Measurements from ENCODE around the gene NTNG1.

Gene NTNG1

DNA sequence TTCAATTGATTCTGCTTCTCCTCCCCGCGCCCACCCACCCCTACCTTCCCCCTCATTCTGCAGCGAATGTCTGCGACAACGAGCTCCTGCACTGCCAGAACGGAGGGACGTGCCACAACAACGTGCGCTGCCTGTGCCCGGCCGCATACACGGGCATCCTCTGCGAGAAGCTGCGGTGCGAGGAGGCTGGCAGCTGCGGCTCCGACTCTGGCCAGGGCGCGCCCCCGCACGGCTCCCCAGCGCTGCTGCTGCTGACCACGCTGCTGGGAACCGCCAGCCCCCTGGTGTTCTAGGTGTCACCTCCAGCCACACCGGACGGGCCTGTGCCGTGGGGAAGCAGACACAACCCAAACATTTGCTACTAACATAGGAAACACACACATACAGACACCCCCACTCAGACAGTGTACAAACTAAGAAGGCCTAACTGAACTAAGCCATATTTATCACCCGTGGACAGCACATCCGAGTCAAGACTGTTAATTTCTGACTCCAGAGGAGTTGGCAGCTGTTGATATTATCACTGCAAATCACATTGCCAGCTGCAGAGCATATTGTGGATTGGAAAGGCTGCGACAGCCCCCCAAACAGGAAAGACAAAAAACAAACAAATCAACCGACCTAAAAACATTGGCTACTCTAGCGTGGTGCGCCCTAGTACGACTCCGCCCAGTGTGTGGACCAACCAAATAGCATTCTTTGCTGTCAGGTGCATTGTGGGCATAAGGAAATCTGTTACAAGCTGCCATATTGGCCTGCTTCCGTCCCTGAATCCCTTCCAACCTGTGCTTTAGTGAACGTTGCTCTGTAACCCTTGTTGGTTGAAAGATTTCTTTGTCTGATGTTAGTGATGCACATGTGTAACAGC, 339.9 kb downstream of the NTNG1 start:
- no peak overlapping the region for H2AFZ ChIP-seq (ENCODE audit: low read depth, low read length)
- ATAC-seq (ENCODE audit: insufficient read depth, low read depth) (no peak), DNase-seq (no peak)
- H3K4me3 ChIP-seq (ENCODE audit: low read depth in 1 of 2, low read length in 2 of 2) = no peak overlapping the region
- no peaks in the 10 kb centered on the region for H3K79me2 ChIP-seq (ENCODE audit: insufficient read depth, low read length)
- no peaks in the 10 kb centered on the region for H3K9me3 ChIP-seq (ENCODE audit: insufficient read depth, low read length, severe bottlenecking)
- H3K36me3 ChIP-seq (ENCODE audit: insufficient read depth, low read length) = no peaks in the 10 kb centered on the region
- no peaks in the 10 kb centered on the region for H3K27me3 ChIP-seq (ENCODE audit: insufficient read depth, low read length, poor library complexity)
- no peak overlapping the region for H3K27ac ChIP-seq (ENCODE audit: low read length)
- no peak for TF ChIP-seq CTCF (IDR thresholded peaks at IDR 0.05; ENCODE audit: borderline replicate concordance, extremely low read depth, low read length, poor library complexity, severe bottlenecking)
- no peak for TF ChIP-seq EZH2 (IDR thresholded peaks at IDR 0.05; ENCODE audit: borderline replicate concordance, low read depth, low read length, severe bottlenecking)
- H3K4me2 ChIP-seq (ENCODE audit: insufficient read depth, low read length) = no peak overlapping the region
- H3K4me1 ChIP-seq (ENCODE audit: insufficient read depth, low read length) = no peaks in the 10 kb centered on the region
- H3K9ac ChIP-seq (ENCODE audit: low read depth, low read length) = no peak overlapping the region
- H4K20me1 ChIP-seq (ENCODE audit: insufficient read depth, low read length) = no peaks in the 10 kb centered on the region

DNA sequence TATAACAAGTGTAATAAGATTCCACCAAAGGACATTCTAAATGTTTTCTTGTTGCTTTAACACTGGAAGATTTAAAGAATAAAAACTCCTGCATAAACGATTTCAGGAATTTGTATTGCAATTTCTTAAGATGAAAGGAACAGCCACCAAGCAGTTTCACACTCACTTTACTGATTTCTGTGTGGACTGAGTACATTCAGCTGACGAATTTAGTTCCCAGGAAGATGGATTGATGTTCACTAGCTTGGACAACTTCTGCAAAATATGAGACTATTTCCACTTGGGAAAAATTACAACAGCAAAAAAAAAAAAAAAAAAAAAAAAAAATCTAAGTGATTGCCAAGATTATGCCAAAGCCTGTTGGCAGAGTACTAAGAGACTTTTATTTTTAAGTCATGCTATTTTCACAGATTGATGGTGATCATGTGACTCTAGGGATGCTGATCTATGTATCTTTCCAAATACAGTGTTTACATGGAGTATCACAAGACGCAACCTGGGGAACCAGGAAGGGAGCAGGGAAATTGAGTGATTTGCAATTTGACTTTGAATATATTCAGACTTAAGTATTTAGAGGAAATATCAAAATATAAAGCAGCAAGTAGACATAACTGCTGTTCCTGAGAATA, 341.0 kb downstream of the NTNG1 start:
- H3K4me3 ChIP-seq (ENCODE audit: low read depth in 1 of 2, low read length in 2 of 2) = no peak overlapping the region
- no peaks in the 10 kb centered on the region for H3K4me1 ChIP-seq (ENCODE audit: insufficient read depth, low read length)
- H2AFZ ChIP-seq (ENCODE audit: low read depth, low read length) = no peak overlapping the region
- H3K9ac ChIP-seq (ENCODE audit: low read depth, low read length) = no peak overlapping the region
- TF ChIP-seq EZH2 (IDR thresholded peaks at IDR 0.05; ENCODE audit: borderline replicate concordance, low read depth, low read length, severe bottlenecking) (no peak), CTCF (IDR thresholded peaks at IDR 0.05; ENCODE audit: borderline replicate concordance, extremely low read depth, low read length, poor library complexity, severe bottlenecking) (no peak)
- H3K36me3 ChIP-seq (ENCODE audit: insufficient read depth, low read length) = no peaks in the 10 kb centered on the region
- no peaks in the 10 kb centered on the region for H3K27me3 ChIP-seq (ENCODE audit: insufficient read depth, low read length, poor library complexity)
- no peaks in the 10 kb centered on the region for H4K20me1 ChIP-seq (ENCODE audit: insufficient read depth, low read length)
- H3K4me2 ChIP-seq (ENCODE audit: insufficient read depth, low read length) = no peak overlapping the region
- ATAC-seq (ENCODE audit: insufficient read depth, low read depth) (no peak), DNase-seq (no peak)
- no peak overlapping the region for H3K27ac ChIP-seq (ENCODE audit: low read length)
- no peaks in the 10 kb centered on the region for H3K9me3 ChIP-seq (ENCODE audit: insufficient read depth, low read length, severe bottlenecking)
- H3K79me2 ChIP-seq (ENCODE audit: insufficient read depth, low read length) = no peaks in the 10 kb centered on the region

GRCh38 chr1:107483949-107484348, 343.1 kb downstream of the NTNG1 start:
- Histone ChIP-seq H3K36me3 (ENCODE audit: insufficient read depth, low read length) (no peaks in the 10 kb centered on the region), H3K4me3 (ENCODE audit: low read depth in 1 of 2, low read length in 2 of 2) (no peak overlapping the region), H3K9me3 (ENCODE audit: insufficient read depth, low read length, severe bottlenecking) (no peaks in the 10 kb centered on the region), H2AFZ (ENCODE audit: low read depth, low read length) (no peak overlapping the region), H3K27ac (ENCODE audit: low read length) (no peak overlapping the region), H3K79me2 (ENCODE audit: insufficient read depth, low read length) (no peaks in the 10 kb centered on the region), H4K20me1 (ENCODE audit: insufficient read depth, low read length) (no peaks in the 10 kb centered on the region), H3K27me3 (ENCODE audit: insufficient read depth, low read length, poor library complexity) (no peaks in the 10 kb centered on the region), H3K4me1 (ENCODE audit: insufficient read depth, low read length) (no peaks in the 10 kb centered on the region), H3K9ac (ENCODE audit: low read depth, low read length) (no peak overlapping the region), H3K4me2 (ENCODE audit: insufficient read depth, low read length) (no peak overlapping the region)
- no peak for TF ChIP-seq CTCF (IDR thresholded peaks at IDR 0.05; ENCODE audit: borderline replicate concordance, extremely low read depth, low read length, poor library complexity, severe bottlenecking)
- TF ChIP-seq EZH2 (IDR thresholded peaks at IDR 0.05; ENCODE audit: borderline replicate concordance, low read depth, low read length, severe bottlenecking) = no peak
- DNase-seq (no peak), ATAC-seq (ENCODE audit: insufficient read depth, low read depth) (no peak)

All from DND-41 (cell line).